NAMALWA (cell line): ENCODE data around the gene RFTN2.
A peak's percentile ranks its signal among the peaks of the same experiment; 100 is the strongest.
"Not testable (repeated sequence)": the region's sequence is repeated elsewhere in the genome, so short reads cannot be mapped to it uniquely, and the experiment has no call there.

Experiments used
- DNase-seq: peaks from one replicate; pipeline ENCODE4 v3.0.0-alpha.2; 2015; ENCODE audit warnings: low spot score

The RFTN2 gene, protein sequence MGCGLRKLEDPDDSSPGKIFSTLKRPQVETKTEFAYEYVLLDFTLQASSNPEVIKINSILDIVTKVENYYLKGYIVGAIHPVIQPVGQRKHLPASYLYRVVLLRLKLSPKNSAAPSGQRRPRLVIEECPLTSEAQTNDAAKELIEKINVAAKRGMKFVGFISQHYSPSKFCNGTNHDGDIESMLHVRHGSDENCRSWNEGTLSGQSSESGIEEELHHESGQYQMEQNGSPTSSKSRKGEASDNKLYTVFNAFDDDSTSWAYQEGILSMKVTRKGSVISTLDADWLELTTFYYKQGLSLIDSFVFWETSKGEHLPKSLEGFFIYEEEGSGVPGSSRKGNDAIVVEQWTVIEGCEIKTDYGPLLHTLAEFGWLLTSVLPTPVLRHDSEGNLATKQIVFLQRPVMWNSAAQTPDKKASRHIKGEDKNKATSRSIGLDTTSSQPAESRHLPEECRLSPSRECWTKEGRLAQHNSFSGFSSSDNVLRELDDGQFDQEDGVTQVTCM

DNA sequence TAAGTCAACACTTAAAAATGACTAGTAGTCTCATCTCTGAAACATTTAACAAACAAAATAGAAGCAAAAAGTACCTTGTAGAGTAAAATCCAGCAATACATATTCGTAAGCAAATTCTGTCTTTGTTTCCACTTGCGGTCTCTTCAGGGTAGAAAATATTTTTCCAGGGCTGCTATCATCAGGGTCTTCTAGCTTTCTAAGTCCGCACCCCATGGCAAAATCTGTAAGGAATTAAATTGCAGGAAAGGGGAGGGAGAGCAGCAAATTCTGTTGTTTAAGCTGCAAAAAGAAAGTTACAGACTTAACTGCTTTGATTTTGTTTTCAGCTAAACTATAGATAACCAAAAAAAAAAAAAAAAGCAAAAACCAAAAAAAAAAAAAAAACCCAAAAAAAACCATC, at the start of gene RFTN2:
TSS of gene RFTN2 (minus strand) at position 342 of the 400 bp plus-strand sequence. CDS start at position 213, 129 bp downstream.
- no peak for DNase-seq

DNA sequence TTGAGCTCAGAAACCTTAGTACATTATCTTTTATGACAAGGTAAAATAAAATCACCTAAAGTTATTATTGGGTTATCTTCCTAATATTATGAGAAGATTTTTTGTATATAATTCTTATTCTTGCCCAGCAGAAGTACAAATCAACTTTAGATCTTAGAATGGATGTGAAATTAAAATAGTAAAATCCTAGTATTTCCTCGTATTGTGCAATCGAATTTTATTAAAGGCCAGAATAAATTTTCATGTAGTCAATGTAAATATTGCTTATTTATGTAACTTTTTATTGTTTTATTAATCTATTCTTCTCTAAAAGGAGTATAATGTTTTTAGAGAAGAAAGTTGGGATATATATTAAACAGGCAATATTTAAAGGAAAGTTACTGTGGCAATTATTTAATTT, 42.5 kb upstream of the RFTN2 start:
- DNase-seq: no peak

DNA sequence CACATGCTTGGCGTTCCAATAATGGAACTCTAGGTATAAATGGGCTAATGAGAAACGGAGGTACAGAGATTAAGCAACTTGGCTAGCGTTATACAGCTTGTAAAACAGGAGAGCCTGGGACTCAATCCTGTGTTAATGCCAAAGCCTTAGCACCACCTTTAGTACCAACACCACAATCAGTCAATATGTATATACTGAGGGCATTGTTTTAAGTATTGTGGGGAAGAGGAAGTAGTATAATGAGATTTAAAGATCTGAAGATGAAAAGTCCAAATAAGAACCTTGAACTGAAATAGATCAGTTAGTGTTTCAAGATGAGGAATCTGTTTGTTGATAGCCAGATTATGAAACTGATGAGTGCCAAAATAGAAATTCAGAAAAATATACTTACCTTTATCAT, 37.9 kb upstream of the RFTN2 start:
- no peak for DNase-seq

DNA sequence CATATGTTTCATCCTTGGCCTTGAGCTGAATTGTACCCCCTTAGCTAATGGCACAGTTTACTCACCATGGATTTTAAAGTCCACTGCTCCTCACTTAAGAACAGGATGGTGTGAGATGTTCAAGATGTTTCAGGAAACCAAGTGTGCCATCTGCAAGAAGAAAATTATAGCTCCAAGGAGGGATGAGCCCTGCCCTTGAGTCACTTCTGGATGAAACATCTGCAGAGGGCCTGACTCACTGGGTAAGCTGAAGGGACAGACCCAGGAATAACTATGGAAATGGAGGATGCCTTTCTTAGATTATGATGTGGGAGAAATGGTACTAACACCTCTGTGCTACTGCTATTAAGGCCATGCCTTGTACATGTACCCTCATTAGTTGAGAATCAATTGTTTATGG, 36.2 kb upstream of the RFTN2 start:
- DNase-seq: no peak

DNA sequence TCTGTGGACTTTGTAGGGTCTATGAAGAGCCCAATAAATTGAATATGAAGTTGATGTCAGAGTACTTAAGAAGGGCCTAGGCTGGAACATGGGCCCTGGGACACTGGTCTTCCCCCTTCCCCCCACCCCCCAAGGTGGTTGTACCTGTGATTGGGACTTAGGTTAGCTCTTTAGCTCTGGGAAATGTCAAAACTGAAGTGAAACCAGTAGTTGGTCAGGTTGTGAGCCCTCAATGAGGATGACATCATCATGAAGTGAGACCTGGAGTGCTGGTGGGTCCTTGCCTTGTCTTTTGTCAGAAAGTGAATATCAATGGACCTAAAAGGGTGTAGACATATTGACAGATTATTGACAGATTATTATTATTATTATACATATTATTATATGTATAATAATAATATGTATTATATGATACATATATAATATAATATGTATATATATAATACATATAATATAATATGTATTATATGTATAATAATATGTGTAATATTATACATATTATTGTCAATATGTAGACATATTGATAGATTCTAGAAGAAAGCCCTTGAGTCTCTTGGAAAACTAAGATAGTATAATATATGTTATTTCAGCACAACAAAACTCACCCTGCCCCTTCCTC, 35.1 kb upstream of the RFTN2 start:
- peak; percentile 24 for DNase-seq

DNA sequence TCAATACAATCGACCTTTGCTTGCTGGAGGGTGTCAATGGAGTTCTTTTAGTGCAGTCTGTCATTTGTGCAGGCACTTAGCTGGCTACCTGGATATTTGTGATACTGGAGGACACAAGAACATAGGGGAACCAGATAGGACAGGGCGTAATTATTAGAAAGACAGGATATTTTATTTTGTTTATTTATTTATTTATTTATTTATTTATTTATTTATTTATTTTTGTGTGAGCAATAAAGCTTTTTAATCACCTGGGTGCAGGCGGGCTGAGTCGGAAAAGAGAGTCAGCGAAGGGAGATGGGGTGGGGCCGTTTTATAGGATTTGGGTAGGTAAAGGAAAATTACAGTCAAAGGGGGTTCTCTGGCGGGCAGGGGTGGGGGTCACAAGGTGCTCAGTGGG, 33.8 kb upstream of the RFTN2 start:
- not testable (repeated sequence) for DNase-seq

DNA sequence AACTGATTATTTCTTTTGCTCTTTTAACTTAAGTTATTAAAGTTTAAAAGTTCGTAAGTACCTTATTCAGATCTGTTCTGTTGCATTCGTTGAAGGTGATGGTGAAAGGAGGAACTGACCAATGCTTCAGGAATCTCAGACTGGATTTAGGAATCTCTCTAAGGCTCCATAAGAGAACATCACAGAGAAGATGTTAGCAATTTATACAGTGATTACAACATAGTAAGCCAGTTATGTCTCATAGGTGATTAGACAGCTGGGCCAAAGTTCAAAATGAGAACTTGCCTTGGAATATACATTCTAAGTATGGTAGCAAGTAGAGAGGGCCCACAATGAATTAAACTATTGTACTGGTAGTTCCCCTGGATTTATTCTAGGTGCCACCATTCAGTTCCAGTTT, 32.9 kb upstream of the RFTN2 start:
- no peak for DNase-seq

DNA sequence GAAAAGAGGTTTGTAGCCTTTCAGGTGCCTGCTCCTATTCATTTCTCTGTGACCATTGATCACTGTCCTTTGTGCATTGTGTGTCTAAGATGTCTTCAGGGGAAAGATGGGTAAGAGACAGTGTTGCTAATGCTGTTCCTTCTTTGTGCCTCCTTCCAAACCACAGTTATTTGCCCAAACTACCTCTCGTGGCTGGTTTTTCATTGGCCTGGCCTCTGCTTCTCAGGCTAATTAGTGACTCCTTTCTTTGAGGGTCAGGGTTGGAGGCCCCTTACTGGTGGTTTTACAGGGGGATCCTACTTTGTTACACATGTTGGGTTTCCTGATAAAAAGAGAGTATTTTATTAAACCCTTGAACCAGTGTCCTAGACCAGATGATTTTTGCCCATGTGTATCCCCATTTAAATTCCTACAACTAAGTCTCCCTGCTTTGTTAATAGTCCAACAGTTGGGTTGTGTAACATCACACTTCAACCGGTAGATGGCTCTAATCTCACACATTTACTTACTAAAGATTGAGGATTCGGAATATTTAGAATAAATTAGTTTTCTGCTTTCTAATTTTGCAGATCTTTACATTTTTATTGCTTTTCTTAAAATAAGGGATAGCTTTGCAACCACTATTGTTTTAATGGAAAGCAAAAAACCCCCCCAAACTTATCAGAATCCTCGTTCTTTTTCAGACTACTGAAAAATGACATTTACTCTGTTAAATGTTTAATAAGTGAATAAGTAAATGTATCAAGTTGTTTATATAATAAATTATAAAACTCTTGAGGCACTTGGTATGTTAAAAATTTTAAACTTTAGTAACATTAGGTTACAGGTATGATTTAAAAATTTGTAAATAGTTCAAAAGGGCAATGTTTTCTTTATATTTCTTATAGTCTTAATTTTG, 32.2 kb upstream of the RFTN2 start:
- peak; percentile 74 for DNase-seq

DNA sequence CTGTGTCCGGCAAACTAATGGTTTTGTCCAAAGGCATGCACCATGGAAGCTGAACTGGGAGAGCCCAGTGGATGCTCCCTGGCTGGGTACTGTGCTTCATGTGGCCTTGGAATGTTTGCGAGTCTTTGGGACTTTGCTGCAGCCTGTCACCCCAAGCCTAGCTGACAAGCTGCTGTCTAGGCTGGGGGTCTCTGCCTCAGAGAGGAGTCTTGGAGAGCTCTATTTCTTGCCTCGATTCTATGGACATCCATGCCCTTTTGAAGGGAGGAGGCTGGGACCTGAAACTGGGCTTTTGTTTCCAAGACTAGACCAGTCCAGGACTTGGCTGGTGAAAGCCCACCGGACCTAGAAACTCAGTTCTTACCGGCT, 31.4 kb upstream of the RFTN2 start:
- DNase-seq: no peak

DNA sequence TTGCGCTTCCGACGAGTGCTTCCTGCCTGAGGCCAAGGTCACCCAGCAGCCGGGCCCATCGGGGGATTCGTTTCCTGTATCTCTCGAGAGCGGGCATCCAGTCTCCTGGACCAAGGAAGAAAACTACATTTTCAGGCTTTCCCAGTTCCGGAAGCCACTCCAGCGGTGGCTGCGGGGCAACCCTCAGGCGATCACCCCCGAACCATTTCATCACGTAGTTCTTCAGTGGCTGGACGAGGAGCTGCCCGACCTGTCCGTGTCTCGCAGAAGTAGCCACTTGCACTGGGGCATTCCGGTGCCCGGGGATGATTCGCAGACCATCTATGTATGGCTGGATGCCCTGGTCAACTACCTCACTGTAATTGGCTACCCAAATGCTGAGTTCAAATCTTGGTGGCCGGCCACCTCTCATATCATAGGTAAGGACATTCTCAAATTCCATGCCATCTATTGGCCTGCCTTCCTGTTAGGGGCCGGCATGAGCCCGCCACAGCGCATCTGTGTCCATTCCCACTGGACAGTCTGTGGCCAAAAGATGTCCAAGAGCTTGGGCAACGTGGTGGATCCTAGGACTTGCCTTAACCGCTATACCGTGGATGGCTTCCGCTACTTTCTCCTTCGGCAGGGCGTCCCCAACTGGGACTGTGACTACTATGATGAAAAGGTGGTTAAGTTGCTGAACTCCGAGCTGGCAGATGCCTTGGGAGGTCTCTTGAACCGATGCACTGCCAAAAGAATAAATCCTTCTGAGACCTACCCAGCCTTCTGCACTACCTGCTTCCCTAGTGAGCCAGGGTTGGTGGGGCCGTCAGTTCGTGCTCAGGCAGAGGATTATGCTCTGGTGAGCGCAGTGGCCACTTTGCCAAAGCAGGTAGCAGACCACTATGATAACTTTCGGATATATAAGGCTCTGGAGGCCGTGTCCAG, 30.8 kb upstream of the RFTN2 start:
- peak; percentile 25 for DNase-seq

DNA sequence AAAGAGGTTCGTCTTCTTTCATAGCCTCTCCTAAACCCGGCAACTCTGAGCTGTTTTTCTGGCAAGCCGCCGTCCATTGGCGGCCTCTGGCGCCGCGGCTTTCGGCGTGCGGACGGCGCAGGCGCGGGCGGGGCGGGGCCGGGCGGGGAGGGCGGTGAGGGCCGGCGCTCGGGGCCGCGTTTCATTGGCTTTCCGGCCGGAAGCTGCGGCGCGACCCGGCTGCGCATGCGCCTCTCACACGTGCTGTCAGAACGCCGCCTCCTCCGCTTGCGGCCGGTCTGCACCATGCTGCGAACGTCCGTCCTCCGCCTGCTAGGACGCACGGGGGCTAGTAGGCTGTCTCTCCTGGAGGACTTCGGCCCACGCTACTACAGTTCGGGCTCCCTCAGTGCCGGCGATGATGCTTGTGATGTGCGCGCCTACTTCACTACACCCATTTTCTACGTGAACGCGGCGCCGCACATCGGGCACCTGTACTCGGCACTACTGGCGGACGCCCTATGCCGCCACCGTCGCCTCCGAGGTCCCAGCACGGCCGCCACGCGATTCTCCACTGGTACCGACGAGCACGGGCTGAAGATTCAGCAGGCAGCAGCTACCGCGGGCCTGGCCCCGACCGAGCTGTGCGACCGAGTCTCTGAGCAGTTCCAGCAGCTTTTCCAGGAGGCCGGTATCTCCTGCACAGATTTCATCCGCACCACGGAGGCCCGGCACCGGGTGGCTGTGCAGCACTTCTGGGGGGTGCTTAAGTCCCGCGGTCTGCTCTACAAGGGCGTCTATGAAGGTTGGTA, 29.9 kb upstream of the RFTN2 start, which contains the start of gene MARS2:
TSS of gene MARS2 (plus strand) at position 249 of the 791 bp plus-strand sequence. CDS start at position 286, 37 bp downstream.
- DNase-seq: peak; percentile 92

DNA sequence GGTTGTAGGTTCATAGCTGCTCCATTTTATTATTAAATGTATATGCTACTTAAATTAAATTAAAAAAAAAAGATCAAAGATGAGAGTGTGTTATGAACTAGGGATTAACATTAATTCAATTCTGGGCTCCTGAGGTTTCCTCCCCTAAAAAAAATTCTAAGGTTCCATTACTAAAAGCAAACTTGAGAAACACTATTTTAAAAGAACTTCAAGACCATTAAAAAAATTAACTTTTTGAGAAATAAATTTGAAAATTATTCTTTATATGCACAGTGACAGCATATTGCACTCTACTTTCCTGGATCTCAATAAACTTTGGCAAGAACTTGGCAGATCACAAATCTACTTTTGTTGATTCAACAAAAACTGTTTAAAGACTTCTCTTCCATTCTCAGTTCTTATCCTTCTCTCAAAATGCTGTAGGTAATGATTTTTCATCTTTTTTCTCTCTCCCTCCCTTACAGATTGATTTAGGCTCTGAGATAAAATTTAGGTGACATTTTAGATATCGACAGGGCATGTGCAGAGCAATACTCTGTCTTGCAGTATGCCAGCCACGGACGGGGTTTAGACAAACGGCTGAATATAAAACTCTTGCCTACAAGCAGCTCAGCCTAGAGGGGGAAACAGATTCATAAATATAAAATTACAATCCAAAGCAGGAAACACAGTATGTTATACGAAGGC, 29.2 kb upstream of the RFTN2 start:
- no peak for DNase-seq

DNA sequence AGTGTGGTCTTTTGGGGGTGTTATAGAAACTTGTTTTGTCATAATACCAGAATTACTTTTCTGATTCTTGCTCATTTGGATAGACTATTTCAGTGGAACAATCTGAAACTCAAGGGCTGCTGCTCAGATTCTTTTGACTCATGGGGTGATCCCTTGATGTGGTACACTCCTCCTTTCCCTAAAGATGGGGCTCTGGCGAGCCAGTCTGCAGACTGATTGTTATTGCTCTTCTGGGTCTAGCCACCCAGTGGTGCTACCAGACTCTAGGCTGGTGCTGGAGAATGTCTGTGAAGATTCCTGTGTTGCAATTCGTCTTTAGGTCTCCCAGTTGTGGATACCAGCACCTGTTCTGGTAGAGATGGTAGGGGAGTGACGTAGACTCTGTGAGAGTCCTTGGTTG, 25.6 kb upstream of the RFTN2 start:
- DNase-seq: no peak

DNA sequence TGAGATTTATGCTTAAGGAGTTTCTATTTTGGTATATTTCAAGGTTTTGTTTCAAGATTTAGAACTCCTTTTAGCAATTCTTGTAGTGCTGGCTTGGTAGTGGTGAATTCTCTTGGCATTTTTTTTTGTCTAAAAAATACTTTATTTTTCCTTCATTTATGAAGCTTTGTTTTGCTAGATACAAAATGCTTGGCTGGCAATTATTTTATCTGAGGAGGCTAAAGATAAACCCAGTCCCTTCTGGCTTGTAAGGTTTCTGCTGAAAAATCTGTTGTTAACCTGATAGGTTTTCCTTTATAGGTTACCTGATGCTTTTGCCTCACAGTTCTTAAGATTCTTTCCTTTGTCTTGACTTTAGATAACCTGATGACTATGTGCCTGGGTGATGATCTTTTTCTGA, 24.3 kb upstream of the RFTN2 start:
- not testable (repeated sequence) for DNase-seq

DNA sequence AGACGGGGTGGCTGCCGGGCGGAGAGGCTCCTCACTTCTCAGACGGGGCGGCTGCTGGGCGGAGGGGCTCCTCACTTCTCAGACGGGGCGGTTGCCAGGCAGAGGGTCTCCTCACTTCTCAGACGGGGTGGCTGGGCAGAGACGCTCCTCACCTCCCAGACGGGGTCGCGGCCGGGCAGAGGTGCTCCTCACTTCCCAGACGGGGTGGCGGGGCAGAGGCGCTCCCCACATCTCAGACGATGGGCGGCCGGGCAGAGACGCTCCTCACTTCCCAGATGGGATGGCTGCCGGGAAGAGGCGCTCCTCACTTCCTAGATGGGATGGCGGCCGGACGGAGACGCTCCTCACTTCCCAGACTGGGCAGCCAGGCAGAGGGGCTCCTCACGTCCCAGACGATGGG, 21.2 kb upstream of the RFTN2 start:
- not testable (repeated sequence) for DNase-seq

DNA sequence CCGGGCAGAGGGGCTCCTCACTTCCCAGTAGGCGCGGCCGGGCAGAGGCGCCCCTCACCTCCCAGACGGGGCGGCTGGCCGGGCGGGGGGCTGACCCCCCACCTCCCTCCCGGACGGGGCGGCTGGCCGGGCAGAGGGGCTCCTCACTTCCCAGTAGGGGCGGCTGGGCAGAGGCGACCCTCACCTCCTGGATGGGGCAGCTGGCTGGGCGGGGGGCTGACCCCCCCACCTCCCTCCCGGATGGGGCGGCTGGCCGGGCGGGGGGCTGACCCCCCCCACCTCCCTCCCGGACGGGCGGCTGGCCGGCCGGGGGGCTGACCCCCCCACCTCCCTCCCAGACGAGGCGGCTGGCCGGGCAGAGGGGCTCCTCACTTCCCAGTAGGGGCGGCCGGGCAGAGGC, 20.6 kb upstream of the RFTN2 start:
- DNase-seq: not testable (repeated sequence)

DNA sequence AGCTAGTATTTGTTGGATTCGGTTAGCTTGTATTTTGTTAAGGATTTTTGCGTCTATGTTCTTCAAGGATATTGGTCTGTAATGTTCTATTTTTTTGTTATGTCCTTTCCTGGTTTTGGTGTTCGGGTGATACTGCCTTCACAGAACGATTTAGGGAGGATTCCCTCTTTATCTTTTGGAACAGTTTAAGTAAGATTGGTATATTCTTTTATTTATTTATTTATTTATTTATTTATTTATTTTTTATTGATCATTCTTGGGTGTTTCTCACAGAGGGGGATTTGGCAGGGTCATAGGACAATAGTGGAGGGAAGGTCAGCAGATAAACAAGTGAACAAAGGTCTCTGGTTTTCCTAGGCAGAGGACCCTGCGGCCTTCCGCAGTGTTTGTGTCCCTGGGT, 19.8 kb upstream of the RFTN2 start:
- not testable (repeated sequence) for DNase-seq

DNA sequence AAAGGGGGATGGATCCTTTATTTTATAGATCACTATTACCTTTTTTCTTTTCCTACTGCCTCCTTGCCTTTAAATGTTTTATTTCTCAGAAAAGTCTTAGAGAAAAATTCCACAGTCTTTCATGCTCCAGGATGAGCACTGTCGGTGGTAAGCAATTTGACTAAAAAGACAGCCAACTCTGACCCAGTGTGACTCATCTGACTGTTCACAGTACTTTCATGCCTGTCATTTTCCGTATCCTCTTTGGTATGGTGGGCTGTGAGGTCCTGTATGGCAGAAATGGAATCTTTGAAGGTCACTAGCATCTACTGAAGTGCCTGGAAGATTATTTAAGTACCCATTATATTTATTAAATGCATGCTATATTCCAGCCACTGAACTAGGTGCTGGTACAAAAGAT, 2.1 kb upstream of the RFTN2 start:
- no peak for DNase-seq

DNA sequence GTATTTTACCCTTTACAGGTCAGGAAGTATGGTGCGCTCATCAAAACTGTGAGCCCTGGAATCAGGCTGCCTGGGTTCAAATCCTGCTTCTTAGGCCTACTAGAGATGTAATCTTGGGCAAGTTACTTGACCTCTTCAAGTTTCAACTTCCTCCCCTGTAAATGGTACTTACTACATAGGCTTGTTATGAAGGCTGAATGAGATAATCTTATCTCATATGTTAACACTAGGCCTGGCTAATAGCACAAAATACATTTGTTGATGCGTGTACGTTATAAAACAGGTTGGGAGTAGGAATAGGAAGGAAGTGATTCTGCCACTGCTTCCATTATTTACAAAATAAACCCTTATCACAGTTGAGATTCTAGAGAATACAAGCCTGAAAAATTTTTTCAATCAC, 1.7 kb upstream of the RFTN2 start:
- no peak for DNase-seq

DNA sequence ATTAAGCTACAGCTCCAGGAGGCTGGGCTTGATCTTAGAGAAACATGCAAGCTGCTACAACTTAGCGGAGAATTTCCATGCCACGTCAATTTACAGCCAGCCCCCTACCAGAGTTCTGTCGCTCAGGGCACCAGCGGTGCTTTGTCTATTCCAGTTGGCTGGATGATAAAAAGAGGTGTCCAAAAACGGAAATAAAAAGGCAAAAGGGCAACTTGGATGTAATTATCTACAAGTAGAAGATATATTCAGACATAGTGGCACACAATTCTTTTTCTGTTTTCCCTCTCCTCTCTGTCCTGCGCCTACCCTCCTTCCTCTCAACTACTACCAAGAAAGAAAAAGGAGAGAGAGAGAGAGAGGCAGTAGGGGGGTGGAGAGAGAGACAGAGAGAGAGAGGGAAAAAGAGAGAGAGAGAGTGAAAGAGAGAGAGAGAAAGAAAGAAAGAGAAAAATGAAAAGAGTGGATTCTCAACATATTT, 363 bp upstream of the RFTN2 start:
- no peak for DNase-seq
